HEK293 (cell line): Measurements from ENCODE around the gene ERVK3-1.

Source experiments
- CTCF ChIA-PET: fragments of 350-600 bp; formaldehyde crosslinking; extraction: SDS; loops from one replicate; lab custom pipeline; 2021; ENCODE audit warnings: antibody characterized with exemption; lab: Yijun Ruan, JAX
- POLR2A ChIA-PET: fragments of 300-600 bp; formaldehyde crosslinking; extraction: SDS; loops from one replicate; lab custom pipeline; 2020; ENCODE audit warnings: antibody characterized with exemption, inconsistent platforms; lab: Yijun Ruan, JAX
- H3K27ac ChIP-seq: fragments of 200-500 bp; sonication (Bioruptor generic); 2 replicates; pipeline ENCODE4 v1.5.1; 2014; ENCODE audit warnings: low read depth, low read length, control low read depth, inconsistent platforms; ENCODE audit errors: extremely low read depth
- H3K36me3 ChIP-seq, 2 experiments: fragments of 200-500 bp in 1 of 2; sonication (Bioruptor generic) in 1 of 2; 1 replicate in 1 of 2; 2 replicates in 1 of 2; pipeline ENCODE4 v1.5.1; 2014 to 2017; ENCODE audit warnings: inconsistent platforms in 2 of 2, low read length in 2 of 2; ENCODE audit not compliant: control insufficient read depth in 2 of 2, insufficient read depth in 1 of 2
- H3K4me1 ChIP-seq: fragments of 200-500 bp; sonication (Bioruptor generic); 2 replicates; pipeline ENCODE4 v1.5.1; 2014; ENCODE audit warnings: mild to moderate bottlenecking, low read length, inconsistent platforms; ENCODE audit not compliant: control insufficient read depth, insufficient read depth
- H3K4me3 ChIP-seq: 2 replicates; pipeline ENCODE4 v1.5.1; 2011; ENCODE audit warnings: low read depth, mild to moderate bottlenecking, control low read depth, low read length, moderate library complexity
- H3K9me3 ChIP-seq: fragments of 200-500 bp; sonication (Bioruptor generic); 2 replicates; pipeline ENCODE4 v1.5.1; 2014; ENCODE audit warnings: low read depth, low read length, inconsistent platforms; ENCODE audit not compliant: control insufficient read depth, insufficient read depth
- BCL6B ChIP-seq: fragments of 450-650 bp; formaldehyde crosslinking; IDR thresholded peaks from 2 replicates; pipeline ENCODE4 v1.5.1; 2017; ENCODE audit warnings: missing biosample characterization, missing genetic modification characterization
- MEIS1 ChIP-seq: sonication (generic); formaldehyde crosslinking; IDR thresholded peaks from 2 replicates; pipeline ENCODE4 v1.8.1; 2022; ENCODE audit warnings: missing genetic modification reagents, mild to moderate bottlenecking, borderline replicate concordance
- PRDM2 ChIP-seq: fragments of 450-650 bp; formaldehyde crosslinking; IDR thresholded peaks from 2 replicates; pipeline ENCODE4 v1.5.1; 2016; ENCODE audit warnings: missing biosample characterization, missing genetic modification characterization, borderline replicate concordance
- REPIN1 ChIP-seq: fragments of 450-650 bp; formaldehyde crosslinking; IDR thresholded peaks from 2 replicates; pipeline ENCODE4 v1.5.1; 2017; ENCODE audit warnings: missing biosample characterization, missing genetic modification characterization, low read depth
- ZBTB17 ChIP-seq: fragments of 450-650 bp; formaldehyde crosslinking; IDR thresholded peaks from 2 replicates; pipeline ENCODE4 v1.5.1; 2016; ENCODE audit warnings: missing biosample characterization, missing genetic modification characterization
- ZNF146 ChIP-seq: fragments of 450-650 bp; formaldehyde crosslinking; IDR thresholded peaks from 2 replicates; pipeline ENCODE4 v1.5.1; 2016; ENCODE audit warnings: missing biosample characterization, missing genetic modification characterization
- ZNF394 ChIP-seq: fragments of 450-650 bp; formaldehyde crosslinking; IDR thresholded peaks from 2 replicates; pipeline ENCODE4 v1.5.1; 2016; ENCODE audit warnings: missing biosample characterization, missing genetic modification characterization, mild to moderate bottlenecking, moderate library complexity, borderline replicate concordance
- ZNF426 ChIP-seq: fragments of 450-650 bp; formaldehyde crosslinking; IDR thresholded peaks from 2 replicates; pipeline ENCODE4 v1.5.1; 2017; ENCODE audit warnings: missing biosample characterization, missing genetic modification characterization, mild to moderate bottlenecking, inconsistent platforms, moderate library complexity
- ZNF530 ChIP-seq: fragments of 450-650 bp; formaldehyde crosslinking; IDR thresholded peaks from 2 replicates; pipeline ENCODE4 v1.5.1; 2016; ENCODE audit warnings: low read depth, missing biosample characterization, missing genetic modification characterization
- ZNF561 ChIP-seq: fragments of 450-650 bp; IDR thresholded peaks from 2 replicates; pipeline ENCODE4 v1.5.1; 2018; ENCODE audit warnings: missing biosample characterization, missing genetic modification characterization, borderline replicate concordance
- ZNF660 ChIP-seq: fragments of 450-650 bp; IDR thresholded peaks from 2 replicates; pipeline ENCODE4 v1.5.1; 2018; ENCODE audit warnings: missing biosample characterization, mild to moderate bottlenecking, missing genetic modification characterization
- ZSCAN30 ChIP-seq: fragments of 450-650 bp; IDR thresholded peaks from 2 replicates; pipeline ENCODE4 v1.5.1; 2018; ENCODE audit warnings: missing biosample characterization, mild to moderate bottlenecking, missing genetic modification characterization, moderate library complexity
- TF ChIP-seq, protein P1 (sequence below): fragments of 450-650 bp; formaldehyde crosslinking; IDR thresholded peaks from 2 replicates; pipeline ENCODE4 v1.5.1; 2017; ENCODE audit warnings: missing biosample characterization, missing genetic modification characterization
- TF ChIP-seq, protein P2 (sequence below): fragments of 450-650 bp; formaldehyde crosslinking; IDR thresholded peaks from 2 replicates; pipeline ENCODE4 v1.5.1; 2016; ENCODE audit warnings: missing biosample characterization, missing genetic modification characterization
- TF ChIP-seq, protein P3 (sequence below): fragments of 450-650 bp; formaldehyde crosslinking; IDR thresholded peaks from 2 replicates; pipeline ENCODE4 v1.5.1; 2016; ENCODE audit warnings: missing biosample characterization, missing genetic modification characterization, low read depth

ERVK3-1 gene

DNA sequence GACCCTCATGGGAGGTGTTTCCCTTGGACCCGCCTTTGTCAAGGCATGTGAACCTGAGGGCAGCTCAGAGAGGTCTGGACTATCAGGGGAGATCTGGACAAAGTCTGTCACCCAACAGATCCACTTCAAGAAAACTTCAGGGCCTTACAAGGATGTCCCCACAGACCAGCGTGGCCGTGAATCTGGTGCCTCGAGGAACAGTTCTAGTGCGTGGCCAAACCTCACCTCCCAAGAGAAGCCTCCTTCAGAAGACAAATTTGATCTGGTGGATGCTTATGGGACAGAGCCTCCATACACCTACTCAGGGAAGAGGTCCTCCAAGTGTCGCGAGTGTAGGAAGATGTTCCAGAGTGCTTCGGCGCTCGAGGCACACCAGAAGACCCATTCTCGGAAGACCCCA lies 33.2 kb downstream of the ERVK3-1 start:
- POLR2A ChIA-PET = no interaction called here
- CTCF ChIA-PET = no interaction called here
- TF ChIP-seq ZSCAN30 (no peak), ZNF426 (tag by site-specific recombination) (no peak), ZNF561 (tag by site-specific recombination) (no peak), ZNF394 (tag by site-specific recombination) (no peak)
- TF ChIP-seq, all 188 proteins: peak for 0

DNA sequence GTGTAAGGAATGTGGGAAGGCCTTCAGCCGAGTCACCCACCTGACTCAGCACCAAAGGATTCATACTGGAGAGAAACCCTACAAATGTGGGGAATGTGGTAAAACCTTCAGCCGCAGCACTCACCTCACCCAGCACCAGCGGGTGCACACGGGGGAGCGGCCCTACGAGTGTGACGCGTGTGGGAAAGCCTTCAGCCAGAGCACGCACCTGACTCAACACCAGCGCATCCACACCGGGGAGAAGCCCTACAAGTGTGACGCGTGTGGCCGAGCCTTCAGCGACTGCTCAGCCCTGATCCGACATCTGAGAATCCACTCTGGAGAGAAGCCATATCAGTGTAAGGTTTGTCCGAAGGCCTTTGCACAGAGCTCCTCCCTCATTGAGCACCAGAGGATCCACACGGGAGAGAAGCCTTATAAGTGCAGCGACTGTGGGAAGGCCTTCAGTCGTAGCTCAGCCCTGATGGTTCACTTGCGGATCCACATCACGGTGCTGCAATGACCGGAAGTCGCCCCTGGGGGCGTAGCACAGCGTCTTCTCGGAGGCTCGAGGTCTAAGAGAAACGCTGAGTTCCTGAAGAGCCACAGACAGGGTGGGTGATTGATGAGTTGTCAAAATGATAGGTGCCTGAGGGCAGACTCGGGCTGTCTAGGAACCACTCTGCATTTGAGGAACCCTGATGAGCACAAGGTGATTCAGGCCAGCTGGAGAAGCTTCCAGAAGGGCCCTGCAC lies 33.8 kb downstream of the ERVK3-1 start:
- Histone ChIP-seq H3K4me1 (no peaks in the 10 kb centered on the region), H3K4me3 (no peak overlapping the region), H3K27ac (no peak overlapping the region), H3K36me3 (peaks cover 0 to 63% of the 10 kb centered on the region in 2 experiments; a peak in 1 of 3 replicates)
- POLR2A ChIA-PET = no interaction called here
- TF ChIP-seq REPIN1 (tag by site-specific recombination) (no peak), ZNF530 (tag by site-specific recombination) (no peak), MEIS1 (CRISPR knock-in tag) (no peak), ZNF146 (tag by site-specific recombination) (no peak), ZNF660 (tag by site-specific recombination) (no peak)
- TF ChIP-seq, protein P1, sequence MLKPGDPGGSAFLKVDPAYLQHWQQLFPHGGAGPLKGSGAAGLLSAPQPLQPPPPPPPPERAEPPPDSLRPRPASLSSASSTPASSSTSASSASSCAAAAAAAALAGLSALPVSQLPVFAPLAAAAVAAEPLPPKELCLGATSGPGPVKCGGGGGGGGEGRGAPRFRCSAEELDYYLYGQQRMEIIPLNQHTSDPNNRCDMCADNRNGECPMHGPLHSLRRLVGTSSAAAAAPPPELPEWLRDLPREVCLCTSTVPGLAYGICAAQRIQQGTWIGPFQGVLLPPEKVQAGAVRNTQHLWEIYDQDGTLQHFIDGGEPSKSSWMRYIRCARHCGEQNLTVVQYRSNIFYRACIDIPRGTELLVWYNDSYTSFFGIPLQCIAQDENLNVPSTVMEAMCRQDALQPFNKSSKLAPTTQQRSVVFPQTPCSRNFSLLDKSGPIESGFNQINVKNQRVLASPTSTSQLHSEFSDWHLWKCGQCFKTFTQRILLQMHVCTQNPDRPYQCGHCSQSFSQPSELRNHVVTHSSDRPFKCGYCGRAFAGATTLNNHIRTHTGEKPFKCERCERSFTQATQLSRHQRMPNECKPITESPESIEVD (tag by site-specific recombination) = no peak
- TF ChIP-seq, protein P2, sequence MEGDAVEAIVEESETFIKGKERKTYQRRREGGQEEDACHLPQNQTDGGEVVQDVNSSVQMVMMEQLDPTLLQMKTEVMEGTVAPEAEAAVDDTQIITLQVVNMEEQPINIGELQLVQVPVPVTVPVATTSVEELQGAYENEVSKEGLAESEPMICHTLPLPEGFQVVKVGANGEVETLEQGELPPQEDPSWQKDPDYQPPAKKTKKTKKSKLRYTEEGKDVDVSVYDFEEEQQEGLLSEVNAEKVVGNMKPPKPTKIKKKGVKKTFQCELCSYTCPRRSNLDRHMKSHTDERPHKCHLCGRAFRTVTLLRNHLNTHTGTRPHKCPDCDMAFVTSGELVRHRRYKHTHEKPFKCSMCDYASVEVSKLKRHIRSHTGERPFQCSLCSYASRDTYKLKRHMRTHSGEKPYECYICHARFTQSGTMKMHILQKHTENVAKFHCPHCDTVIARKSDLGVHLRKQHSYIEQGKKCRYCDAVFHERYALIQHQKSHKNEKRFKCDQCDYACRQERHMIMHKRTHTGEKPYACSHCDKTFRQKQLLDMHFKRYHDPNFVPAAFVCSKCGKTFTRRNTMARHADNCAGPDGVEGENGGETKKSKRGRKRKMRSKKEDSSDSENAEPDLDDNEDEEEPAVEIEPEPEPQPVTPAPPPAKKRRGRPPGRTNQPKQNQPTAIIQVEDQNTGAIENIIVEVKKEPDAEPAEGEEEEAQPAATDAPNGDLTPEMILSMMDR (tag by site-specific recombination) = no peak
- TF ChIP-seq, all 188 proteins: peak for 0
- no peaks in the 10 kb centered on the region for H3K9me3 ChIP-seq
- CTCF ChIA-PET = no interaction called here

More for the DNA sequence above, 33.2 kb downstream of the ERVK3-1 start:
- Histone ChIP-seq H3K4me3 (no peak overlapping the region), H3K4me1 (no peaks in the 10 kb centered on the region), H3K36me3 (peaks cover 0 to 63% of the 10 kb centered on the region in 2 experiments; a peak in 1 of 3 replicates), H3K27ac (no peak overlapping the region), H3K9me3 (no peaks in the 10 kb centered on the region)

DNA sequence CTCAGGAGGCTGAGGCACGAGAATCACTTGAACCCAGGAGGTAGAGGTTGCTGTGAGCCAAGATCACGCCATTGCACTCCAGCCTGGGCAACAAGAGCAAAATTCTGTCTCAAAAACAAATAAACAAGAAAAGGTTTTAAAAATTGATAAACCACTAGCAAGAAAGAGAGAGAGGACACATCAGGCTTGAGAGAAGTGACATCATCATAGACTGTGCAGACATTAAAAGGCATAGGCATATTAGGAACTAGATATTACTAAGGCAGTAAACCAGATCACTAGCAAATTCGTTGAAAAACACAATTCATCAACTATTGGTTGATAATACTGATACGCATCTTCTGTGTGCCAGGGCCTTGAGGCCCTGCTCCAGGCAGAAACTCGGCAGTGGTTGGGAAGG lies 40.4 kb downstream of the ERVK3-1 start:
- Histone ChIP-seq H3K27ac (no peak overlapping the region), H3K4me1 (no peaks in the 10 kb centered on the region), H3K36me3 (peaks cover 0 to 11% of the 10 kb centered on the region in 2 experiments; a peak in 2 of 3 replicates), H3K9me3 (no peaks in the 10 kb centered on the region)
- TF ChIP-seq PRDM2 (no peak), ZBTB17 (tag by site-specific recombination) (peak; percentile 59), BCL6B (tag by site-specific recombination) (no peak)
- TF ChIP-seq, protein P3, sequence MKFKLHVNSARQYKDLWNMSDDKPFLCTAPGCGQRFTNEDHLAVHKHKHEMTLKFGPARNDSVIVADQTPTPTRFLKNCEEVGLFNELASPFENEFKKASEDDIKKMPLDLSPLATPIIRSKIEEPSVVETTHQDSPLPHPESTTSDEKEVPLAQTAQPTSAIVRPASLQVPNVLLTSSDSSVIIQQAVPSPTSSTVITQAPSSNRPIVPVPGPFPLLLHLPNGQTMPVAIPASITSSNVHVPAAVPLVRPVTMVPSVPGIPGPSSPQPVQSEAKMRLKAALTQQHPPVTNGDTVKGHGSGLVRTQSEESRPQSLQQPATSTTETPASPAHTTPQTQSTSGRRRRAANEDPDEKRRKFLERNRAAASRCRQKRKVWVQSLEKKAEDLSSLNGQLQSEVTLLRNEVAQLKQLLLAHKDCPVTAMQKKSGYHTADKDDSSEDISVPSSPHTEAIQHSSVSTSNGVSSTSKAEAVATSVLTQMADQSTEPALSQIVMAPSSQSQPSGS = peak; percentile 70; the same call in 1 of the 2 replicates
- TF ChIP-seq, all 188 proteins: peak for 2
- H3K4me3 ChIP-seq = no peak overlapping the region
- ChIA-PET POLR2A (interaction anchor here (3.0 kb wide), 2 partner anchors 17 to 19 kb away, joined by 12 to 18 read pairs; partner anchors contain the start of genes ZNF497 and ZSCAN22), CTCF (interaction anchor here (0.9 kb wide), 1 partner anchor 9 kb away, joined by 3 read pairs; no protein-coding TSS in a partner anchor)
